GM19023 (cell line): ENCODE measurements around the gene SLC35G3.
"Not testable (repeated sequence)": the region's sequence is repeated elsewhere in the genome, so short reads cannot be mapped to it uniquely, and the experiment has no call there.

ENCODE experiments used
- ATAC-seq: cut with Tn5 transposase; IDR thresholded peaks from one replicate; pipeline ENCODE4 v1.9.1; 2021; ENCODE audit warnings: mild to moderate bottlenecking, moderate library complexity; ENCODE audit not compliant: unreplicated experiment

The SLC35G3 gene

GRCh38 chr17:35212668-35213067 is 18.5 kb upstream of the SLC35G3 start:
- no peak for ATAC-seq

GRCh38 chr17:35210741-35211140 is 16.5 kb upstream of the SLC35G3 start:
- no peak for ATAC-seq

GRCh38 chr17:35202582-35202981 is 8.4 kb upstream of the SLC35G3 start:
- not testable (repeated sequence) for ATAC-seq

GRCh38 chr17:35195062-35195461 is 869 bp upstream of the SLC35G3 start:
- not testable (repeated sequence) for ATAC-seq

DNA sequence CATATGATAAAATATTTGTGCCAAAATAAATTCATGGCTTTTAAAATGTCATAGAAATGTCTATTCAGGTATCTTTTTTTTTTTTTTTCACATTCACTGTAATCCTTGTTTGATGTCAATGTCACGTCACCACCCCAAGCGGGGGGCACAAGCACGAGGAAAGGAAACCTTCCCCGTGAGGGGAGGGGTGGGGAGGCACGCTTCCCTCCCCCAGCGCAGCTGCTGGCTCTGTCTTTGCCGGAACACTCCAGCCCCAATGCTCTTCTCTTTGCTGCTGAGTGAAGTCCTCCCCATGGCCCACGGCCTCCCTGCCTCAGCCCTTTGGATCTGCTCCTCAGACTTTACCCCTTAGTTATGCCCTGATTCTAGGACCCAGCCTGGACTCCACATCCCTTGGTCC is 1.5 kb downstream of the SLC35G3 start:
- ATAC-seq, result no peak

DNA sequence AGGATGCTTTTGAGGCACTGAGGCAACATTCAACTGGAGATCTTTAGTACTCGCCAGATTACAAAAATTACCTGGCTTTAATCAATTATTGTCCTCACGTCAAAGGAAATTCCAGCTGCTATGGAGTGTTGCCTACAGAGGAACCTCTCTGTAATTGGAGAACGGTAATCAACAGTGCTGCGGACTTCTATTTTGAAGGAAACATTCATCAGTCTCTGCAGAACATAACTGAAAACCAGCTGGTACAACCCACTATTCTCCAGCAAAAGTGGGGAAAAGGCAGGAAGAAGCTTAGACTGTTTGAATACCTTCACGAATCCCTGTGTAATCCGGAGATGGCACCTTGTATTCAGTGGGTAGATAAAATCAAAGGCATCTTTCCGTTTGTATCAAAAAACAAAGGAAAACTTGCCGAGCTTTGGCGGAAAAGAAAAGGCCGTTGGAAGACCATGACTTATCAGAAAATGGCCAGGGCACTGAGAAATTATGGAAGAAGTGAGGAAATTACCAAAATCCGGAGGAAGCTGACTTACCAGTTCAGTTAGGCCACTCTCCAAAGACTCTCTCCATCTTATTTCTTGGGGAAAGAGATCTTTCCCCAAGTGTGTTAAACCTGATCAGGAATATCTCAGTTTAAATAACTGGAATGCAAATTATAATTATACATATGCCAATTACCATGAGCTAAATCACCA is 3.0 kb downstream of the SLC35G3 start:
- ATAC-seq, result no peak

- no peak for ATAC-seq
Measured at GRCh38 chr17:35189291-35189690, 4.9 kb downstream of the SLC35G3 start.

GRCh38 chr17:35188111-35188510 is 6.1 kb downstream of the SLC35G3 start:
- ATAC-seq, result no peak

DNA sequence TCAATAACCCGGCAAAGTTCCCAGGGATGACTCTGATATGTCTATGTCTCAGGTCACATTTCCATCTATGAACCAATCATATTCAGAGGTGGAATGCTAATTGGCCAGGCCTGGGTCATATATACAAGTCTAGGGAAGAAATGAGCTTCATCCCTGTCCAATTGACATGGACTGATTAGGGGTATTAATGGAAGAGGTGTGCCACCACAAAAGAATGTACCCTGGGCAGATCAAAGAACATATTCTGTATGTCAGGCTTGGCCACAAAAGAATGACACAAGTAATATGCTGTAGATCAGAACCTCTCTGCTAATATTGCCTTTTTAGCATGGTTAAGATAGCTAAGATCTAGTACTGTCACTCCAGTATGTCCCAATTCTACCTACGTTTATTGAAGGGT is 6.7 kb downstream of the SLC35G3 start:
- no peak for ATAC-seq

DNA sequence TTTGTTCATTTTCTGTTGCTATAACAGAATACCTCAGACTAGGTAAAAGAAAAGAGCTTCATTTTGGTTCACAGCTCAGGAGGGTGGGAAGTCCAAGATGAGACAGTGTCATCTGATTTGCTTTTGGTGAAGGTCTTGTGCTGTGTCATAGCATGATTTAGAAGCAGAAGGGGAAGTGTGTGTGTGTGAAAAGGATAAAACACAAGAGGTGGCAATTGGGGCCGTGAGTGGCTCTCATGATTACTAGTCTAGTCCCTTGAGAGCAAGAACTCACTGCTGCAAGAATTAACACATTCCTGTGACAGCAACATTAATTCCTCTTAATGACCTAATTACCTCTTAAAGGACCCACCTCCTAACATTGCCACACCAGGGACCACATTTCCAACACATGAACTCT is 8.3 kb downstream of the SLC35G3 start:
- ATAC-seq, result no peak

DNA sequence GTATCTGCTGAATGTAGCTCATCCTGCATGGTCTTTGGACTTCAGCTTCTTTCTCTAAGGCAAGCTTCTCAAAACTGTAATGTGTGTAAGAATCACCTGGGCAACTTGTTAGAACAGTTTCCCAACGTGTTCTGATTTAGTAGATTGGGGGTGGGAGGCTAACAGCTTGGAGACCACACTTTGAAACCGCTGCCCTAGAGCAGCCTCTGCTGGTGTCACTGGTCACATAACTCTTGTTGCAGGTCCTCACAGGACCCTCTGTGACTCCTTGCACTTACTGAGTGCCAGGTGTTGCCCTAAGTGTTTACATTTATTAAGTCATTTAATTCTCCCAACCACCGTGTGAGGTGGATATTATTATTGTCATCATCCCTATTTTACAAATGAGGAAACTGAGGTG is 9.9 kb downstream of the SLC35G3 start:
- no peak for ATAC-seq

DNA sequence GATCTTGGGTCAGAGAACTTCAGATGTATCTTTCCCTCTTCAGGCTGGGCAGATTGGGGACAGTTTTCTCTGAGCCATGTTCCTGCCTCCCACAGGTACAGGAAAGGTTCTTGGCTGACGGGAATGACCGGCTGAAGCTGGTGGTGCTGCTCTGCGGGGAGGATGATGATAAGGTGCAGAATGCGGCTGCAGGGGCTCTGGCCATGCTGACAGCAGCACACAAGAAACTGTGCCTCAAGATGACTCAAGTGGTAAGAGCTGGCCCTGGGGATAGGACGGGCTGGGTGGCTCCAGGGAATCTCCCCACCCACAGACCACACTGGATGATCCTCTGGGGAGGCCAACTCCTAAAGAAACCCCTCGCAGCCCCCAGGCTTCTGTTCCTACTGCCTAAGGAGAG is 10.9 kb downstream of the SLC35G3 start:
- ATAC-seq, result no peak

DNA sequence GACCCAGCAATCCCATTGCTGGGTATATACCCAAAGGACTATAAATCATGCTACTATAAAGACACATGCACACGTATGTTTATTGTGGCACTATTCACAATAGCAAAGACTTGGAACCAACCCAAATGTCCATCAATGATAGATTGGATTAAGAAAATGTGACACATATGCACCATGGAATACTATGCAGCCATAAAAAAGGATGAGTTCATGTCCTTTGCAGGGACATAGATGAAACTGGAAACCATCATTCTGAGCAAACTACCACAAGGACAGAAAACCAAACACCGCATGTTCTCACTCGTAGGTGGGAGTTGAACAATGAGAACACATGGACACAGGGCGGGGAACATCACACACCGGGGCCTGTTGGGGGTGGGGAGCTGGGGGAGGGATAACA is 14.8 kb downstream of the SLC35G3 start:
- ATAC-seq, result not testable (repeated sequence)

DNA sequence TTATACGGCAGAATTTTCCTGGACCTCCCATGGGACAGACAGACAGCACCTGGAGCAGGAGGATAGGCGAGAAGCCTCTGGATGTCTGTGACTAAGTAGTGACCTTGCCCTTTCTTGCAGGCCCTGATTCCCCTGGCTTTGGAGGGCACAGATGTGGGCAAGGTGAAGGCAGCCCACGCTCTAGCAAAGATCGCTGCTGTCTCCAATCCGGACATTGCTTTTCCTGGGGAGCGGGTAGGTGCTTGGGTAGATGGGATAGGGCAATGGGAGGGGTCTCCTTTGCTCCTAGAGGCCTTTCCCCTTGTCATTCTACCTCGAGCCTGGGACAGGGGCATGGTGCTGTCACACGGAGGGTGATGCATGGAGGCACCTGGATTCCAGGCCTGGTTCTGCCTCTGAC is 17.3 kb downstream of the SLC35G3 start:
- ATAC-seq, result no peak

GRCh38 chr17:35175638-35176415 is 18.4 kb downstream of the SLC35G3 start:
- ATAC-seq, result no peak

- no peak for ATAC-seq
Measured at GRCh38 chr17:35174835-35175334, 19.3 kb downstream of the SLC35G3 start.

- ATAC-seq, result not testable (repeated sequence)
Measured at GRCh38 chr17:35172321-35172720, 21.9 kb downstream of the SLC35G3 start.

GRCh38 chr17:35171834-35172233 is 22.4 kb downstream of the SLC35G3 start:
- no peak for ATAC-seq

DNA sequence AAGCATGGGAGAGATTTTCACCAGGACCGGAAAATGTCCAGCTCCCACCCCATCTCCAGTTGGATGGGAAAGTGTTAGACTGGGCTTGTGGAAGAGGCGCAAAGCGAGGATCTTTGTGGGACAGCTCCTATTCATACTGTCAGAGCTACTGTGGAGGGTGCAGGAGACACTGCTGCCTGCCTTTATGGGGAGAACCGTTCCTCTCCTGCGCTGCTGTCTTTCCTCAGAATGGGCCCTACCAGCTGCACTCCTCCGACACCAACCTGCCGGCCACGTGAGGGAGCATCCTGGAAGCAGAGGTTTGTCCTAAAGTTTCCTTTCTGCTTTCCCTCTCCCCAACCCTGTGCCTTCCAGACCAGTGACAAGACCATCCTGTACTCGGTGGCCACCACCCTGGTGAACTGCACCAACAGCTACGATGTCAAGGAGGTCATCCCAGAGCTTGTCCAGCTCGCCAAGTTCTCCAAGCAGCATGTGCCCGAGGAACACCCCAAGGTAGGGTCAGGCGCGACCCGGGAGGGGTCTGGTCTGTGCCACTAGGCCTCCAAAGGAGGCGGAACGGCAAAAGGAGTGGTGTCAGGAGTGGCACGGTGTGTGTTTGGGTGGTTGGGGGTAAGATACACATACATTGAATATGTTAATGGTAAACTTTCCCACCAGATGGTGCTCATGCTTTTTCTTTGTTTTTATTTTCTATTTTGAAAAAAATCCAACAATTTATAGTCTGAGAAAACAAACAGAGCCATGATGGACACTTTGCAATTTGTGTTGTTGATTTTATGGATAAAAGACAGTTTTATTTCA is 23.0 kb downstream of the SLC35G3 start:
- no peak for ATAC-seq

- no peak for ATAC-seq
Measured at GRCh38 chr17:35169835-35170363, 24.3 kb downstream of the SLC35G3 start.

DNA sequence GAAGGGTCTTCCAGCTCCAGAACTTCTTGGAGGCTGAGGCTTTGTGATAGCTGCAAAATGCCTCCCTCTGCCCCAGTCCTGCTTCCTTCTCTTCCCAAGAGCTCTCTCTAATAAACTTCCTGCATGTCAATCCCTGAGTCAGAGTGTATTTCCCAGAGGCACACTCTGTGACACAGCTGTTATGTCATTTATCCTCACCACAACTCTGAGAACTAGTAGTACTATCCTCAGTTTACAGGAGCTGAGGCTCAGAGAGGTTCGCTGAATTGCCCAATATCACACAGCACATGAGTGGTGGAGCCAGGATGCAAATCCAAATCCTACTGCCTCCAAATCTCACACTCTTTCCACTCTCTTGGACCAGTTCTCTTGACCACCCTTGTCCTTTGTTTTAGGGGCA is 26.5 kb downstream of the SLC35G3 start:
- ATAC-seq, result no peak
